Measurements from ENCODE around the gene RXRB. TPM values are rescaled to one million over a fixed set of nuclear protein-coding genes. Genes with fewer than 3 reads are reported as not detected.
A peak's percentile ranks its signal among the peaks of the same experiment; 100 is the strongest.

Gene RXRB
- total RNA-seq, 6 experiments from 2014 or later = 10.1 to 28.2 (median 17.7) TPM

- H3K4me3 ChIP-seq = peak overlapping the region in 2 of 3 donors; percentile 6 to 88
- H3K27me3 ChIP-seq = no peaks in the 10 kb centered on the region
- H3K4me1 ChIP-seq = peaks cover 3 to 50% (median 23%) of the 10 kb centered on the region in 4 donors
- TF ChIP-seq, protein P1, sequence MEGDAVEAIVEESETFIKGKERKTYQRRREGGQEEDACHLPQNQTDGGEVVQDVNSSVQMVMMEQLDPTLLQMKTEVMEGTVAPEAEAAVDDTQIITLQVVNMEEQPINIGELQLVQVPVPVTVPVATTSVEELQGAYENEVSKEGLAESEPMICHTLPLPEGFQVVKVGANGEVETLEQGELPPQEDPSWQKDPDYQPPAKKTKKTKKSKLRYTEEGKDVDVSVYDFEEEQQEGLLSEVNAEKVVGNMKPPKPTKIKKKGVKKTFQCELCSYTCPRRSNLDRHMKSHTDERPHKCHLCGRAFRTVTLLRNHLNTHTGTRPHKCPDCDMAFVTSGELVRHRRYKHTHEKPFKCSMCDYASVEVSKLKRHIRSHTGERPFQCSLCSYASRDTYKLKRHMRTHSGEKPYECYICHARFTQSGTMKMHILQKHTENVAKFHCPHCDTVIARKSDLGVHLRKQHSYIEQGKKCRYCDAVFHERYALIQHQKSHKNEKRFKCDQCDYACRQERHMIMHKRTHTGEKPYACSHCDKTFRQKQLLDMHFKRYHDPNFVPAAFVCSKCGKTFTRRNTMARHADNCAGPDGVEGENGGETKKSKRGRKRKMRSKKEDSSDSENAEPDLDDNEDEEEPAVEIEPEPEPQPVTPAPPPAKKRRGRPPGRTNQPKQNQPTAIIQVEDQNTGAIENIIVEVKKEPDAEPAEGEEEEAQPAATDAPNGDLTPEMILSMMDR (IDR thresholded peaks at IDR 0.05) = no peak
- no peak for TF ChIP-seq POLR2A (IDR thresholded peaks at IDR 0.05)
- intact Hi-C loops (cut with DNase I) = no loop called here
- 29% methylated on average over 6 of the region's 6 CpGs for WGBS (ENCODE audit: insufficient coverage, low coverage, low lambda C conversion rate, missing lambda C conversion rate)
- ATAC-seq (peak in 3 of 4 donors; percentile 10 to 31 (median 28)), DNase-seq (peak in 1 of 3 donors; percentile 75)
- no peaks in the 10 kb centered on the region for H3K9me3 ChIP-seq
- H3K36me3 ChIP-seq = peaks cover 0 to 45% (median 25%) of the 10 kb centered on the region in 4 donors
- H3K27ac ChIP-seq = peak overlapping the region in 1 of 3 donors; percentile 98
Observed at GRCh38 chr6:33198159-33198852, 2.2 kb downstream of the RXRB start.

DNA sequence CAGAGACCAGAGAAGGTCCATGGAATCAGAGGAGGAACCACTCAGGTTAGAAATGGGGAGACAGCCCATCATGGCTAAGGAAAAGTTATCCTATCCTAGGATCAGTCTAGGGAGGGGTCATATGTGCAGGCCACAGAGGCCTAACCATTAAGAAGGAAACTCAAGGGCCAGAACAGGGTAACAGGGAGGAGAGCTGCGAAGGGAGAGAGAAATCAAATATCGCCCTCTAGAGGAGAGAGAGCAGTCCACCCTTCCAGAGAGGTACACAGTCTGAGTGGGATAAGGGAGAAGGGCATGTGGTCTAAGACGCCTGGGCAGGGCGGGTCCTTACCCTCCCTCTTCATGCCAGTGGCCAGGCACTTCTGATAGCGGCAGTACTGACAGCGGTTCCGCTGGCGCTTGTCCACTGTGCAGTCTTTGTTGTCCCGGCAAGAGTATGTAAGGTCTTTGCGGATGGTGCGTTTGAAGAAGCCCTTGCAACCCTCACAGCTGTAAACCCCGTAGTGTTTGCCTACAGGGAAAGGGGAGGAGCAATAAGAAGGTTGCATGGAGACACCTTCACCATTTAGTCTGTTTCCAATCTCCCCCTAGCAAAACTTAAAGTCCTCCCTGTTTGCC is 2.9 kb downstream of the RXRB start:
- DNase-seq (no peak), ATAC-seq (peak; percentile 8 to 16 (median 13))
- 34% methylated on average over 4 of the region's 12 CpGs for WGBS (ENCODE audit: insufficient coverage, low coverage, low lambda C conversion rate, missing lambda C conversion rate)
- Histone ChIP-seq H3K4me1 (peaks cover 3 to 47% (median 21%) of the 10 kb centered on the region in 4 donors), H3K27me3 (no peaks in the 10 kb centered on the region), H3K4me3 (no peak overlapping the region), H3K9me3 (no peaks in the 10 kb centered on the region), H3K27ac (peak overlapping the region in 1 of 3 donors; percentile 98), H3K36me3 (peaks cover 0 to 37% (median 21%) of the 10 kb centered on the region in 4 donors)
- TF ChIP-seq, protein P1 (IDR thresholded peaks at IDR 0.05) = peak; percentile 42 to 65 (median 62)
- TF ChIP-seq POLR2A (IDR thresholded peaks at IDR 0.05) = no peak
- intact Hi-C loops (cut with DNase I) = no loop called here

GRCh38 chr6:33195304-33196165 is 4.9 kb downstream of the RXRB start:
- 54% methylated on average over 7 of the region's 15 CpGs for WGBS (ENCODE audit: insufficient coverage, low coverage, low lambda C conversion rate, missing lambda C conversion rate)
- Histone ChIP-seq H3K27me3 (no peaks in the 10 kb centered on the region), H3K36me3 (peaks cover 0 to 31% (median 17%) of the 10 kb centered on the region in 4 donors), H3K9me3 (no peaks in the 10 kb centered on the region), H3K4me3 (no peak overlapping the region), H3K4me1 (peaks cover 0 to 34% (median 14%) of the 10 kb centered on the region in 4 donors), H3K27ac (no peak overlapping the region)
- intact Hi-C loops (cut with DNase I) = no loop called here
- DNase-seq (peak; percentile 55 to 82 (median 81)), ATAC-seq (peak; percentile 44 to 57 (median 50))
- TF ChIP-seq, protein P1 (IDR thresholded peaks at IDR 0.05) = no peak

DNA sequence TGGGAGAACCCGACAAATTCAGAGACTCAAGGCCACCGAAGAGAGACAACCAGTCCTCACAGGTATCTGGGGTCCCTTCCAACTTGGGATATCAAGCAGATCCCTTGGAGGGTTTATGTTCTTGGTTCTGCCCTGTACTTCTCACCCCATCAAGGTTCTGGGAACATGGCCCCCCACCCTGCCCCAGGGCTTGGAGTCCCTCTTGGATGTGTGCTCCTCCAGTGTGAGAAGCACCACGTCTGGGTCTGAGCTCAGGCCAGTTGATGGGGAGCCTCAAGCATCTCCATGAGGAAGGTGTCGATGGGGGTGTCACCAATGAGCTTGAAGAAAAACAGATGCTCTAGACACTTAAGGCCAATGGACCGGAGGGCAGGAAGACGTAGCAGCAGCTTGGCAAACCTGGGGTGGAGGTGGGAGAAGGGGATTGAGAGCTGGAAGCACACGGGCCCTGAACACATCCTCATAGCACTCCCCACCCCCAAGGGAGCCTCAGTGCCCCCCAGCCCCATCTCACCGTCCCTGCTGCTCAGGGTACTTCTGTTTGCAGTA is 6.0 kb downstream of the RXRB start:
- 81% methylated on average over 4 of the region's 8 CpGs for WGBS (ENCODE audit: insufficient coverage, low coverage, low lambda C conversion rate, missing lambda C conversion rate)

More for the DNA sequence above, 6.0 kb downstream of the RXRB start:
- TF ChIP-seq, protein P1 (IDR thresholded peaks at IDR 0.05) = no peak
- peak in 1 of 3 donors; percentile 32 for DNase-seq
- no peak for ATAC-seq
- H3K27ac ChIP-seq = no peak overlapping the region
- no peak overlapping the region for H3K4me3 ChIP-seq
- H3K9me3 ChIP-seq = no peaks in the 10 kb centered on the region
- peaks cover 0 to 31% (median 14%) of the 10 kb centered on the region in 4 donors for H3K4me1 ChIP-seq
- peaks cover 0 to 31% (median 17%) of the 10 kb centered on the region in 4 donors for H3K36me3 ChIP-seq
- H3K27me3 ChIP-seq = no peaks in the 10 kb centered on the region
- intact Hi-C loops (cut with DNase I) = no loop called here

Measured in right lobe of liver (tissue), 6 donors.